ENCODE data around the gene NUCKS1.

NUCKS1 gene

GRCh38 chr1:205693421-205693991 is 56.5 kb downstream of the NUCKS1 start:
- no peak for DNase-seq

DNA sequence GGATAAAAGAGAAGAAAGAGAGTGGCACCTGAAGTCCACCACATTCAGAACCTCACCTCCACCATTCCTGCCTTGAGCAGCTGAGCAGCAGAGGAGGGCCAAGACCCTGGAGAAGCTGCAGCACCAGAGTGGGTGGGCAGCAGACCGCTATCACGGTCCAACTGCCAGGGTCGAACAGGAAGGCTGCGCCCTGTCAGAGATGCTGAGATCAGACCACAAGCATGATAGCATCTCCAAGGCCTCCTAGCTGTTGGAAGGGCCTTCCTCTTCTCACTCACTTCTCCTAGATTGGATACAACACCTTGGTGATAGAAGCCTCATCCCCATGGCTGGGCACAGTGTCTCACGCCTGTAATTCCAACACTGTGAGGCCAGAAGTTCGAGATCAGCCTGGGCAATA is 57.6 kb downstream of the NUCKS1 start:
- DNase-seq: no peak

DNA sequence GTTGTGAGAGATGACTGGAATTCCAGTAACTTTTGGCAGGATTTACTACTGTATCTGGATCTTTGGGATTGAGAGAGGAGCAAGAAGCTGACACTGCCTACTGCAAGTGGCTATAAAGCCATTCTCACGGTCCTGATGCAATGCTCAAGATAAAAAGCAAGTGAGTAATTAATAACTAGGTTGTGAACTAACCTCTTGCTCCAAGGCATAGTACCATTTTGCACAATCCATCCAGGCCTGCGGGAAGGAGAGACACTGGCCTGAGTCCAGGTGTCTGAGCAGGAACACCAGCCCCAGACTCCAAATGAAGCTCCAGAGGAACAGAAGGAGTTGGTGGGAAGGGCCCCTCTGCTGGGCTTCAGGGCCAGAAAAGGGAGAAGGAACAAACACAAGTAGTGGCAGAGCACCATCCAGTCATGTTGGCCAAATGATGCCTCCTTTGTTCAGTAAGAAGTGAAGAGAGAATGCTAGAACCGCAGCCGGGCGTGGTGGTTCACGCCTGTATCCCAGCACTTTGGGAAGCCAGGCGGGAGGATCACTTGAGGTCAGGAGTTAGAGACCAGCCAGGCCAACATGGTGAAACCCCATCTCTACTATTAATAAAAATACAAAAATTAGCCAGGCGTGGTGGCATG is 59.7 kb downstream of the NUCKS1 start:
- DNase-seq: no peak

GRCh38 chr1:205689479-205689878 is 60.5 kb downstream of the NUCKS1 start:
- no peak for DNase-seq

GRCh38 chr1:205688171-205689080 is 61.6 kb downstream of the NUCKS1 start:
- DNase-seq: no peak

DNA sequence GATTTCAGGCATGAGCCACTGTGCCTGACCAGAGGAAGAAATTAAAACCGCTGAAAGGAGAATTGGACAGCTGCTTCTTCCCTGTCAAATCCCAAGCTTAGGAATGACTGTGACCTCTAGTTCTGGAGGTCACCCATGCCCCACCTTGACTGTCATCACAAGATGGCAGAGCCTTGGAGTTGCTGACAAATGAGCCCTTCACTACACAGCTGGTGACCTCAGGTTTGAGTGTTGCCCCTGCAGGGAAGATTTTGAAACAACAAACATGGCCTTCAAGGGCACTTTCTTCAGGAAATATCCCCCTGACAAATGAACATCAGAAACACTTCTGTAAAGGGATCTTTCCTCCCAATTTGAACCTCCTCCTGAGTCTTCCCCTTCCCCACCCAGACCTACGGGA is 62.7 kb downstream of the NUCKS1 start:
- DNase-seq: no peak

DNA sequence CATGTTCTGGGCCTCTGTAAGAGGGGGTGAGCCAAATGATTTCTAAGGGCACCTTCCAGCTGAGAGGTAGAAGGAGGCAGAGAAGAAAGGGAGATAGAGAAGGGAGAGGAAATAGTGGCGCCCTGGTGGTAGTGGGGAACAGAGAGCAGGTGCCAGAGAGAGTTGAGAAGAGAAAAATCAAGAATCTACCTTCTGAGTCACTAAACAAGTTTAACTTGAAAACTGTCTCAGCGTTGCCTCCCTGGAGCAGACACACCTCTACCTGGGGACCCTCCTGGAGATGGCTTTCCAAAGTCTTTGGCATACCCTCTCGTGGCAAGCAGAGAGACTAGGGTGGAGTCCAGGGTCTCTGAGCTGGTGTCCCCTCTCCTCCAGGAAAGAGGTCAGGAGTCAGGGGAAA is 68.6 kb downstream of the NUCKS1 start:
- no peak for DNase-seq

DNA sequence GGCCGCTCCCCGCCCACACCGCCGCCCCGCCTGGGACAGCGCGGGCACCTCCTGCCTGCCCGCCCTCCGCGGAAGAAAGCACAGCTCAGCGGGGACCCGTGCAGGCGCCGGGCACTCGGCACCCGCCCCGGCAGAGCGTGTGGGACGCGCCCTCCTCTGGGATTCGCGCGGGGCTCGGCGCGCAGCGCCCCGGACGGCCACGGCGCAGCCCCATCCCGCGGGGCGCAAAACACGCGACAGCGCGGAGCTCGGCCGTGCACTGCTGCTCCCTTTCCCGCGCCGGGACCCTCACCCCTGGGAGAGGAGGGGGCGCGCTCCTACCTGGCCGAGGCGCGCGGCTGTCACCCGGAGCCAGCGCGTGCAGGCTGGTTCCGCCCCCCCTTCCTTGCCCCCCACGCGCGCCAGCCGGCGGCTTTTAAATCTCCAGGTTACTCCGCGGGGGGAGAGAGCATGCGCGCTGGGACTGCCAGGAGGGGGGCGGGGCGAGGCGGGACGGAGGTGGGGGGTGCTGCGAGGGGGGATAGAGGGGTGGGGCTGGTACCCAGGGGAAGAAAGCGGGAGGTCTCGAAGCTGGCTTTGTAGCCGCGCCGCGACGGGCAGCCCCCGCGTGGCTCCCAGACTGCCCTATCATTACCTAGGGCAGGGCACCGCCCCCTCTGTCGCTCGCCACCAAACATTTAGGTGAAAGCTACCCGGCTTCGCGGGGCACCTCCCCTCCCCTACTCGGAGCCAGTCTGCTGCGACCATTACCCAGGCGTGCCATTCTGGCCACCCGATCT is 69.7 kb downstream of the NUCKS1 start, which contains the start of gene SLC45A3:
TSS of gene SLC45A3 (minus strand) at position 437 of the 779 bp plus-strand sequence. CDS start 15,853 bp downstream, outside the sequence.
- peak; percentile 37 for DNase-seq

- no peak for DNase-seq
These were observed 71.5 kb downstream of the NUCKS1 start for GRCh38 chr1:205678286-205679111.

DNA sequence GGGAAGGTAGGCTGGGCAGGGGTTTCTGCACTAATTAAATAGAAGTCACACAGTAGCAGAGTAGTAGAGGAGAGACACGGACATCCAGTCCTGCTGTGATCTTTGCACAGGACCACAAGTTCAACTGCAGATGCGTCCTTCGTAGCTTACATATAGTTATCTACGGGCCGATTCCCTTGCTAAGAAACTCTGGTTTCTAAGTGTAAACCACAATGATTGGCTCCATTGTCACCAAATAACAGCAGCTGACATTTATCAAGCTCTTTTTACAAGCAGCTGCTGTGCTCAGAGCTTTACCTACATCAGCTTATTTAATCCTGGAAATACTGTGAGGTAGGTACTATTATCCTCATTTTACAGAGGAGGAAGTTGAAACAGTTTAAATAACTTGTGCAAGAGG is 72.8 kb downstream of the NUCKS1 start:
- DNase-seq: no peak

DNA sequence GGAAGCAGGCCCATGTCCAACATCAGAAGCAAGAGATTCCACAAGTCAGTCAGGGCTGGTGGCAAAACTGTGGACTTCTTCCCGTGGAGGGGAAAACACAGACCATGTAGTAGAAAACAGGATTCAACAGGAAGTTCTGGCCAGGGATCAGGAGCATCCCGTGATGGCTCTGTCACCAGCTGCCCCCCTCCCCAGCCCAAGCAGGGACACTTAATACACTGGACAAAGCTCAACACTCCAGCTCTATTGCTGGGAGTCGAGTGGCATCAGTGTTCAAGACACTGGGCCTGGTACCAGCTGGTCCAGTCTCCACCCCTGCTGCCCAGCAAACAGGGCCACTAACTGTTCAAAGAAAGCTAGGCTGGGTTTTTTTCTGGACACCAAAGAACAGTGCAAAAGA is 73.4 kb downstream of the NUCKS1 start:
- DNase-seq: no peak

- no peak for DNase-seq
These were observed 74.0 kb downstream of the NUCKS1 start for GRCh38 chr1:205676002-205676401.

DNA sequence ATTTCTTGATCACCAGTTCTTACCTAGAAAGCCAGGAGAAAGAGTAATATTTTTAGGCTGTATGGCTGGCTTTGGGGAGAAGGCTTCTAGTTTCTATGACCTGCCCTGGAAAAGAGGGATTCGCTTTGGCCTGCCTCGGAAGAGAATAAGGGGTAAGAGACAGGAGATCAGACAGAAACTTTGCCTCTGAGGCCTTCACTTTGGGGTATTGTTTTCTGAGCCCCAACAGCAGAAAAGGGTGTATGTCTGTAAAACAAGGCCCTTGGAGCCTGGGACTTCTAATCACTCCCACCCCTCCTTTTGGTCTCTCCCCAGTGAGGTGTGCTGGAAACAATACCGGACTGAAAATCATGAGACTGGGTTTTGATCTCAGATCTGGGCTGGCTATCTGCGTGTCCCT is 74.7 kb downstream of the NUCKS1 start:
- no peak for DNase-seq

- no peak for DNase-seq
These were observed 77.0 kb downstream of the NUCKS1 start for GRCh38 chr1:205672970-205673369.

GRCh38 chr1:205672395-205672889 is 77.5 kb downstream of the NUCKS1 start:
- DNase-seq: no peak

DNA sequence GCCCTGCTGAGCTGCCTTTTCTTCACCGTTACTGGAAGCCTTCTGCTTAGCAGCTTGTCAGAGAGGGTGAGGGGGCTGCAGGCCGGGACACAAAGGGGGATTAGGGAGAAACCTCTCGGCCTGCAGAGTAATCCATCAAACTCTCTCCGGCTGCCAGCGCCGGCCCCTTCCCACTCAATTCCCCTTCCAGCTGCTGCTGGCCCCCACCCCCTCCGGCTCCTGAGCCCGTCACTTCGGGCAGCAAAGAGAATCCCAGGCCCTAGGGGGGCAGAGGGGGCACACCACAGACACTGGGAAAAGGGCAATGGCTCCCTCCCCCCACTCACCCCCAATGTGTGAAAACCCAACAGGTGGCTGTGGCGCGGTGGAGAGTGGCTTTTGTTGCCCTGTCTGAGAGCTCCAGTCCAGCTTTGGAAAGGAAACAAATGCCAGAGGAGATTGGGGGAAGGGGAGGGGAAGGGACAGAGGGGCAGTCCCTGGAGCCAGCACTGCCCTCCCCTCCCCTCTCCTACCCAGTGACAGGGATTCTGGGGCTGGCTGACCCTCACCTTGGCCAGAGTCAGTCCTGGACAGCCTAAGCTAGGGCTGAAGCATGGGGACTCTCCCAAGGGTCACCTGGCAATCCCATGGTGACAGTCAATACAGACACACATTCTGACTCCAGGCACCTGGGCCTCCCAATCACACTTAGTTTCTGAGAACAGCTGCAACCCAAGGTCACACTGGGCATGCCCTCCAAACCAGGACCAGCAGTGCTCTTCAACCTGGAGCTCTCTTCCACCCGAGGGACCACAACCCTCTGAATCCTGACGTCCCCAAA is 79.2 kb downstream of the NUCKS1 start:
- DNase-seq: no peak

GRCh38 chr1:205670150-205670446 is 79.9 kb downstream of the NUCKS1 start:
- no peak for DNase-seq

GRCh38 chr1:205669341-205670149 is 80.4 kb downstream of the NUCKS1 start:
- peak; percentile 42 for DNase-seq

DNA sequence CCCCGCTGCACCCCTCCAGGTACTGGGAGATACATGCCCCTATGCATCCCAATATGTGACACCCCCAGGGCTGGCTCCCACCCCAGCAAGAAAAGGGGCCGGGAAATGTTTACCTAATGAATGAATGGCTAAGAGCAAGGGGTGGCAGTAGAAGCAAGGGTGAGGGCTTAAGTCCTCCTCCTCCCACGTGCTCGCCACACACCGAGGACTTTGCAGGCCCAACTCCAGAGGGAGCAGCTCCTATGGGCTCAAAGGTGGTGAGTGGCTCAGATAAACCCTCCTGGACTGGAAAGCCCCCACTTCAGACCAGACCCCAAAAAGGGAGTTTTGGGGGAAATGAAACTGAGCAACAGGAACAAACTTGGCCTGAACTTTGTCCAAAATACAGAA is 81.0 kb downstream of the NUCKS1 start:
- peak; percentile 55 for DNase-seq

DNA sequence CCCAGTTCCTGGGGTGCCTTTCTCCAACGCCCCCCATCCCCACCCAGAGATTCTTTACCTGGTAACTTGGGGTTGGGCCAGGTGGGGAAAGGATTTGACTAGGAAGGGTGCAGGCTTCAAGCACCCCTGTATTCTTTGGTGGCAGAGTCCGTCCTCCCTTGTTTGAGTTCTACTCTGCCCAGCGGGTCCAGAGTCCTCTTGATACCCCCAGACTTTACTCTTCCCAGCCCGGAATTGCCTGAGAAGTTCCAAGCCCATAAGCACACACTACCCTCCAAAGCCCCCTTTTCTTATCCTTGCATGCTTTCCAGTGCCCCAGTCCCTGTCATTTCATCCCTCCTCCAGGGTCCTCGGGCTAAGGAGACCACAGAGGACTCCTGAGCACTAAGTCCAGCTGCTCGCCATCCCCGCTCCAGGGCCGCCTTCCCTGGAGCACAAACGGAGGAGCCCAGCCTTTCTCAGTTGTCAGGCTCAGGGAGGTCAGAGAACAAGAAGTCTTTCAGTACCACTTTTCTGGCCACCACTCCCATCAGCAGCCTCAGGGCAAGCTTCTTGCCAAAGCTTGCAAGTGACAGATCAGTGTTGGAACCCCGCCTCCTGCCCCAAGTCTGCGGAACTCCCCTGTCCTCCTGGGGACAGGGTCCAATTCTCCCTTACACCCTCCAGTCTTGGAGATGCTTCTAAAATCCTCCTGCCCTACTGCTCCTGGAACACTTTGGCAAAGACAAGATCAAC is 81.9 kb downstream of the NUCKS1 start:
- no peak for DNase-seq

Data from CD4-positive, alpha-beta T cell treated with Interleukin-15 for 1 hour (primary cell).